Gastroesophageal sphincter (tissue), 4 donors: ENCODE measurements around the gene VWC2L. TPM values are rescaled to one million over a fixed set of nuclear protein-coding genes. Genes with fewer than 3 reads are reported as not detected.

Source experiments
- ATAC-seq: fragments of 150-250 bp; one replicate; pipeline ENCODE4 v1.9.1; 2016; ENCODE audit warnings: mild to moderate bottlenecking, moderate library complexity
- H3K27ac ChIP-seq, 4 donors: fragments of 200-600 bp; sonication (generic) in 3 of 4; 1 replicate in 3 of 4; 2 replicates in 1 of 4; pipeline ENCODE4 v1.5.1; 2016 to 2019
- H3K27me3 ChIP-seq: fragments of 200-600 bp; sonication (generic); one replicate; pipeline ENCODE4 v1.5.1; 2019
- H3K36me3 ChIP-seq, 2 donors: fragments of 200-600 bp; sonication (generic); one replicate each; pipeline ENCODE4 v1.5.1; 2019; ENCODE audit warnings: control low read depth in 1 of 2
- H3K4me1 ChIP-seq, 3 donors: fragments of 200-600 bp; sonication (generic); 1 replicate in 2 of 3; 2 replicates in 1 of 3; pipeline ENCODE4 v1.5.1; 2016 to 2019; ENCODE audit warnings: control low read depth in 2 of 3
- H3K4me3 ChIP-seq, 2 donors: fragments of 200-600 bp; sonication (generic); one replicate each; pipeline ENCODE4 v1.5.1; 2019; ENCODE audit warnings: mild to moderate bottlenecking in 1 of 2, moderate library complexity in 1 of 2
- H3K9me3 ChIP-seq, 3 donors: fragments of 200-600 bp; sonication (generic); one replicate each; pipeline ENCODE4 v1.5.1; 2017 to 2019; ENCODE audit warnings: control low read depth in 2 of 3
- EP300 ChIP-seq: sonication (generic); formaldehyde crosslinking; IDR thresholded peaks from one replicate; pipeline ENCODE4 v1.6.1; 2017; ENCODE audit warnings: antibody characterized with exemption, mild to moderate bottlenecking
- POLR2A ChIP-seq, 2 donors: fragments of 450-650 bp; IDR thresholded peaks; one replicate each; pipeline ENCODE4 v1.6.1; 2017; ENCODE audit warnings: antibody characterized with exemption in 2 of 2, mild to moderate bottlenecking in 2 of 2, moderate library complexity in 1 of 2
- POLR2AphosphoS5 ChIP-seq: sonication (generic); formaldehyde crosslinking; IDR thresholded peaks from one replicate; pipeline ENCODE4 v1.6.1; 2017; ENCODE audit warnings: antibody characterized with exemption
- WGBS, 2 donors: methylation state at CpG; one replicate each; pipeline ENCODE4 v1.1.5; 2018; ENCODE audit warnings: low coverage in 1 of 2; 5-methylcytosine and 5-hydroxymethylcytosine counted together
- total RNA-seq, 4 donors: library from RNA; depleted of rRNA; stranded (reverse); fragments of >200 nt; gene quantifications; one replicate each; pipeline ENCODE4 v1.1.0, GENCODE V29; 2016
- TF ChIP-seq, protein P1 (sequence below), 4 experiments: fragments of 200-600 bp in 2 of 4; fragments of 450-650 bp in 2 of 4; sonication (generic) in 1 of 4; IDR thresholded peaks; one replicate each; pipeline ENCODE4 v1.5.1; 2017 to 2019; ENCODE audit warnings: antibody characterized with exemption in 4 of 4, mild to moderate bottlenecking in 2 of 4, moderate library complexity in 2 of 4

The VWC2L gene
- total RNA-seq, 4 donors from 2014 or later, result 0.27 TPM; not detected in 3

DNA sequence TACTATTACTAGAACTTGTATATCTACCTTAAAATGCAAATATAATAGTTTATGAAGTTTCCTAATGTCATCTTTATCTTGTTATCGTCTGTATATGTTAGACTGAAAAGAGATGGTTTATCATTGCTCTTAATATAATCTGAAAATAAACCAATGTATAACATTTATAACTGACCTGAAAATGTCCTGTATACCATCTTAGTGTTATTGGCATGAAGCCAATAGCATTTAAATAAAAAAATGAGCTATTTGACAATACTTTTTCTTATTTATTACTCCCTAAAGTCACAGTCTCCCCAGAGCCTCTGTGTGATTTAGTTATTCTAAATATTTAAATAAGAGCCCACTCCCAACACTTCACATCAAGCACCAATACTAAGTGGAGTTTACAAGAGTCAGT lies 1.8 kb downstream of the VWC2L start:
- H3K9me3 ChIP-seq, result no peaks in the 10 kb centered on the region
- H3K4me3 ChIP-seq, result no peak overlapping the region
- TF ChIP-seq POLR2AphosphoS5 (no peak), EP300 (no peak), POLR2A (IDR thresholded peaks at IDR 0.05) (no peak)
- TF ChIP-seq, protein P1, sequence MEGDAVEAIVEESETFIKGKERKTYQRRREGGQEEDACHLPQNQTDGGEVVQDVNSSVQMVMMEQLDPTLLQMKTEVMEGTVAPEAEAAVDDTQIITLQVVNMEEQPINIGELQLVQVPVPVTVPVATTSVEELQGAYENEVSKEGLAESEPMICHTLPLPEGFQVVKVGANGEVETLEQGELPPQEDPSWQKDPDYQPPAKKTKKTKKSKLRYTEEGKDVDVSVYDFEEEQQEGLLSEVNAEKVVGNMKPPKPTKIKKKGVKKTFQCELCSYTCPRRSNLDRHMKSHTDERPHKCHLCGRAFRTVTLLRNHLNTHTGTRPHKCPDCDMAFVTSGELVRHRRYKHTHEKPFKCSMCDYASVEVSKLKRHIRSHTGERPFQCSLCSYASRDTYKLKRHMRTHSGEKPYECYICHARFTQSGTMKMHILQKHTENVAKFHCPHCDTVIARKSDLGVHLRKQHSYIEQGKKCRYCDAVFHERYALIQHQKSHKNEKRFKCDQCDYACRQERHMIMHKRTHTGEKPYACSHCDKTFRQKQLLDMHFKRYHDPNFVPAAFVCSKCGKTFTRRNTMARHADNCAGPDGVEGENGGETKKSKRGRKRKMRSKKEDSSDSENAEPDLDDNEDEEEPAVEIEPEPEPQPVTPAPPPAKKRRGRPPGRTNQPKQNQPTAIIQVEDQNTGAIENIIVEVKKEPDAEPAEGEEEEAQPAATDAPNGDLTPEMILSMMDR (IDR thresholded peaks at IDR 0.05), result no peak
- 54 to 73% methylated on average over 1 of the region's 1 CpG for WGBS, 2 donors
- H3K4me1 ChIP-seq, result no peaks in the 10 kb centered on the region
- no peaks in the 10 kb centered on the region for H3K36me3 ChIP-seq
- no peak overlapping the region for H3K27ac ChIP-seq
- no peaks in the 10 kb centered on the region for H3K27me3 ChIP-seq
- ATAC-seq, result no peak

- Histone ChIP-seq H3K27me3 (no peaks in the 10 kb centered on the region), H3K27ac (no peak overlapping the region), H3K4me3 (no peak overlapping the region), H3K9me3 (no peaks in the 10 kb centered on the region), H3K4me1 (no peaks in the 10 kb centered on the region), H3K36me3 (no peaks in the 10 kb centered on the region)
- 90 to 91% methylated on average over 4 of the region's 4 CpGs for WGBS, 2 donors
- TF ChIP-seq EP300 (no peak), POLR2A (IDR thresholded peaks at IDR 0.05) (no peak), POLR2AphosphoS5 (no peak)
- TF ChIP-seq, protein P1 (IDR thresholded peaks at IDR 0.05), result no peak
- no peak for ATAC-seq
Observed at GRCh38 chr2:214436470-214436869, 25.6 kb downstream of the VWC2L start.

DNA sequence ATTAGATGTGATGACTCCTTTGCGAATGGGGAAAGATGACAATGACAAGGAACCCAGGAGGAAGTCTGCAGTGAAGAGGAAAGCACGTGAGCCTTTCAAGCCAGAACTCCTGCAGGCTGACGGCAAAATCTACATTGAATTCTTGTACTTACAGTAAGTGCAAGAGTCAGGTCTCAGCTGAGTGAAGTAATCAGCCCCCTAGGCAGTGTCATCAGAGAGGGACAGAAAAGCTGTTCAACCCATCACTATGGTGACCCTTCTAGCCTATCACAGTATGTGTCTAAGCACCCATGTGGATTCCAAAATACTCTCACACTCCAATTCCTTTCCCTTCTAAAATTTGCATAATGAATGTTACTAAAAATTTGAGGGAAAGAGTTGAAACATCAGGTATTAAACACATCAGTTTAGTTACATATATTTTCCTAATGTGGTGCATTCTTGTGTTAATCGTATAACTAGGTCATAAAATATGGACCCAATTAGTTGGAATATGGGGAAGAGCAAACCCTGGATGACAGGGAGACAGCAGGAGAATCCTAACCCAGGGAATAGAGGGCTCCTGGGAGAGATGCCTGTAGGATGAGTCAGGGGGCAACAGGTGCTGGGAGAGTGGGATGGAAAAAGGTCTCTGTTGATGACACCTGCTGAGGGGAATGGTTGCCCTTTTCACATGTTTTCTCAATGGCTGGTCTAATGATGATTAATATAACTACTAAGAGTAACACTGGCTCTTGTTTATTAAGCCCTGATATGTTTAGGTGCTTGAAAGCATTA lies 39.5 kb downstream of the VWC2L start:
- H3K27ac ChIP-seq, result no peak overlapping the region
- H3K4me3 ChIP-seq, result no peak overlapping the region
- WGBS, 2 donors, result 80% methylated on average over 1 to 4 of the region's 4 CpGs
- no peaks in the 10 kb centered on the region for H3K27me3 ChIP-seq
- TF ChIP-seq EP300, result no peak
- no peak for TF ChIP-seq POLR2AphosphoS5
- TF ChIP-seq POLR2A (IDR thresholded peaks at IDR 0.05), result no peak
- ATAC-seq, result no peak
- no peaks in the 10 kb centered on the region for H3K9me3 ChIP-seq
- H3K36me3 ChIP-seq, result no peaks in the 10 kb centered on the region
- no peaks in the 10 kb centered on the region for H3K4me1 ChIP-seq

DNA sequence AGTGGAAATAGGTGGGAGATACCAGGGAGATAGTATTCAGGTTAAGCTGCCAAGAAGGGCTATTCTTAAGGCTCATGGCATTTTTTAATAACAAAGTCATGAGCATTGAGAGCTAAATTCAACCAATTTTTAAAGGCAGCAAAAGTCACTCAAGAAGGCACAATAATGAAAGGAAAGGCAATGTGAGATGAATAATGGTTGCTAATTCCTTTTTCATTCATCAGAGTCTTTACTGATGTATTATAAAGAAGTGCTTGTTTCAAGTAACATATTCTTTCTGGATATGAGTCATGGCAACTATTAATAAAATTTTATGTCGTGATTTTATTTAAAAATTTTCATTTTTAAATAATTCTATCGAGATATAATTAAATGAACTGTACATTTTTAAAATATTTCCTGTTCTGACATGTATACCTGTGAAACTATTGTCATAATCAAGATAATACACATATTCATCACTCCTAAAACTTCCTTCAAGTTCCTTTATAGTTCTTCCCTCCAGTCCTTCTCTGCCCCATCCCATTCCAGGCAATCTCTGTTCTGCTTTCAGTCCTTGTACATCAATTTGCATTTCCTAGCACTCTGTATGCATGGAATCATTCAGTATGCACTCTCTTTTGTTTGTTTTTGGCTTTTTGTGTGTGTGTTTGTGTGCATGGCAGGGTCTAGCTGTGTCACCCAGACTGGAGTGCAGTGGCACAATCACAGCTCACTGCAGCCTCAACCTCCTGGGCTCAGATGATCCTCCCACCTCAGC lies 40.8 kb downstream of the VWC2L start:
- WGBS, 2 donors, result 57 to 59% methylated on average over 2 of the region's 2 CpGs

More for the DNA sequence above, 40.8 kb downstream of the VWC2L start:
- no peaks in the 10 kb centered on the region for H3K27me3 ChIP-seq
- no peaks in the 10 kb centered on the region for H3K4me1 ChIP-seq
- no peak overlapping the region for H3K27ac ChIP-seq
- H3K9me3 ChIP-seq, result no peaks in the 10 kb centered on the region
- TF ChIP-seq POLR2A (IDR thresholded peaks at IDR 0.05), result no peak
- TF ChIP-seq, protein P1 (IDR thresholded peaks at IDR 0.05), result no peak
- no peak for TF ChIP-seq EP300
- TF ChIP-seq POLR2AphosphoS5, result no peak
- no peak for ATAC-seq
- no peaks in the 10 kb centered on the region for H3K36me3 ChIP-seq
- no peak overlapping the region for H3K4me3 ChIP-seq
